HG03469 (cell line): ENCODE measurements around the gene INPP4B.

Experiments used
- ATAC-seq: cut with Tn5 transposase; IDR thresholded peaks from one replicate; pipeline ENCODE4 v1.9.1; 2021; ENCODE audit warnings: mild to moderate bottlenecking, moderate library complexity, moderate number of reproducible peaks; ENCODE audit not compliant: unreplicated experiment

Gene INPP4B

DNA sequence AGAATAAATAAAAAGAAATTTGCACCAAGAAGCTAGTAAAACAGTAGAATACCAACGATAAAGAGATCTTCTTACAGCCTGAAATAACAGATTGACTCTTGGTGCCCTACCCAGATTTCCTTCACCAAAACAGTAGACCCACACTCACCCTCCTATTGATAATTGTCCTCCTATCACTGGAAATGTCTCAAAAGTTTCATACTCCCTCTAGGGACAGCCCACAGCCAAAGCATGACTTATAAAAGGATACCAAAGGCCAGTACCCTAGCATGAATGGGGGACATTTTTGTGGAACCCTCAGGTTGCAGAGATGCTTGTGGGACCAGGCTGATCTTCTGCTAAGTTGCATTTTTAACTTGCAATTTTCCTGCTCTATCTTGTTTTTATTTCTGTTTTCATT, 104.1 kb downstream of the INPP4B start:
- no peak for ATAC-seq

DNA sequence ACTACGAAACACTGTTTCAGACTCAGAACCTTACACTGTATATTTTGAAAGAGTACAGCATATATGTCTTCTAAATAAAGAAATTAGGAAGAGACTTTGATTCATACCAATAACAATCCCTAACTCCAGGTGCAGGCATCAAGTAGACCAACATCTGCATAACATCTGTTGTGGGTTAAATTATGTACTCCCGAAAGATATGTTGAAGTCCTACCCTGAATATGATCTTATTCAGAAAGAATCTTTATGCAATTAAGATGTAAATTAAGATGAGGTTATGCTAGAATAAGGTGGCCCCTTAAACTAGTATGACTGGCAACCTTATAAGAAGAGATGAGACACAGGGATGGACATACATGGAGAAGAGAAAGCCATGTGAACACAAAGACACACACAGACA, 117.9 kb downstream of the INPP4B start:
- ATAC-seq = no peak

DNA sequence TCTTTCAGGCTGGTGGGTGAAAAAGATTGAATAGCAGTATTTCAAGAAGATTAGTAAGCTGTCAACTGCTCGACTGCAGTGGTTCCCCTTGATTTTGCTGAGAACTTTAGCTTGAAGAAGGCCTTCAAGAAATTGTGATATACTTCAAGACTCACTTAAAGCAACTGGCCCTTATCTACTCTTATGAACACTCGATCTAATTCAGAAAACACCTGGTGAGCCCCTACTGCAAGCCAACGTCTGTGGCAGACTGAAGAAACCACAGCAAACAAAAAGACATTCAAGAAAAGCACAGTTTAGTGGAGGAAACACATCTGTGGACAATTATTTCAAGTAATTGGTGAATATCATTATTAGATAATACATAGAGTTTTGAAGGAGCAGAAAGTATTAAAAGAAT, 119.0 kb downstream of the INPP4B start:
- no peak for ATAC-seq

DNA sequence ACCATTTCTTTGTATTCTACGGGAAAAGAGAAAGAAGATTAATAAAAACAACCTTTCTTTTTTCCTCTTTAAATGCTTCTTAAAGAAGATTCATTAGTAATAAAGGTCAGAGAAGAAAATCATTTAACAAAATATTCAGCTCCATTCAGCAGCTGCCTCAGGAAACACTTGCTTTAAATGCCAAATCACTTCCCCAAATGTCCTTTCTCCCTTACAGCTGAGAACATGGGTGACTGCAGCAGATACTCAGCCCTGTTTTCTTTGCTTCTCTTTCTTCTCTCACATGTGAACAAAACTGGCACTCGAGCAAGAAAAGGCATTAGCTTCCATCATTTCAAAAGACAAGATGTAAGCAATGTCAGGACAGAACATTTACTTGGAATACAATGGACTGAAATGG, 120.2 kb downstream of the INPP4B start:
- ATAC-seq = no peak

DNA sequence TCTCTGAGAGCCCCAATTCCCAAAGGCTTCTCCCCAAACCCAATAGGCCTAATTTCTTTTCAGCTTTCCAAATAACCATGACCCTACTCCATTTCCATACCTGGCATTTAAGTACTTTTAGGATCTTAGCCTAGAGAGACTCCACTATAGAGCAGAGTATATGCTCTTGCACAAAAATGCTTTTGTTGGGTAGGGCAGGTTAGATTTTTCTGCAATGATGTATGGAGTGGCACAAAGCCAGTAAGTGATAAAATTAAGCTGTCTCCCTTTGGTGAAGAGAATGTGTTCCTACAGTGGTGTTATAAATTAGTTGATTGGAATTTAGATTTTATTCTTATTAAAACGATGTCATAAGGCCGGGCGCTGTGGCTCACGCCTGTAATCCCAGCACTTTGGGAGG, 124.9 kb downstream of the INPP4B start:
- ATAC-seq = no peak

DNA sequence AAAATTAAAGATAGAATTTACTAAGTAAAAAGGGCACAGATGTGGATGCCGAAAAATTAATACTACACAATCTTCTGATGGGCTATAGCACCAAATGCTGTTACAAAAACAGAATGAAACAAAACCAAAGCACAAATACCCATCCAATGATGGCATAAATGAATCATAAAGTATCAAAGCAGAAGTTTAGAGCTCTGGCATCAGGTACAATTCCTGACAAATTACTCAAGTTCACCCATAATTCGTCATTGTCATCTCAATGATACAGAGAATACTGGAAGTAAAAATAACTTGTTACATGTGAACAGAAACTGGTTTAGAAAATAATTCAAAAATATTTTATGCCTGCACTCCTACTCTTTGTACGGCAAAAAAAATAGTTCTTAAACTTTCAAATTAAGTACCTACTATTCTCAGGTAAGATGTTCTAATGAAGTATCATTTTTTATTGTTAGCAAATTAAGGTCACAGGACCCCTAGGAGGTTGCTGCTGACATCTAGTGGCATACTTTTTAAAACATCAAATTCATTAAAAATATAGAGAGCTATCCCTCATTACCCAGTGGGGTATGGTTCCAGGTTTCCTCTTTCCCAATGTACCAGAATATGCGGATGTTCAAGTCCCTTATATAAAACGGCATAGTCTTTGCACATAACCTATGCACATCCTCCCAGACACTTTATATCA, 126.1 kb downstream of the INPP4B start:
- ATAC-seq = no peak

DNA sequence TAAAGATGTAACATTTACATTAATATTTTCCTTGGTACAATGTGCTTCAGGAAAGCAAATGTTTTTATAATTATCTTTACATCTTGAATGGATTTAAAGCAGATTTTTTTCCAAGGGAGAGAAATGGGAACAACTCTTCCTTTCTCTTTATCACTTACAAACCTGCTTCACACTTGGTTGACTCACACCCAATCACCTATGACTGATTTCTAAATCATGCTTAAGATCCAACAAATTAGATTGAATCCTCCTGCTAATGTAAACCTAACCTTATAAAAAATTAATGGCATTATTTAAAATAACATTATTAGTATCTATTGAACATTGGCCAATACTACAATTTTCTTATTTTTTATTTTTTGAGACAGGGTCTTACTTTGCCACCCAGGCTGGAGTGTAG, 127.1 kb downstream of the INPP4B start:
- ATAC-seq = no peak

DNA sequence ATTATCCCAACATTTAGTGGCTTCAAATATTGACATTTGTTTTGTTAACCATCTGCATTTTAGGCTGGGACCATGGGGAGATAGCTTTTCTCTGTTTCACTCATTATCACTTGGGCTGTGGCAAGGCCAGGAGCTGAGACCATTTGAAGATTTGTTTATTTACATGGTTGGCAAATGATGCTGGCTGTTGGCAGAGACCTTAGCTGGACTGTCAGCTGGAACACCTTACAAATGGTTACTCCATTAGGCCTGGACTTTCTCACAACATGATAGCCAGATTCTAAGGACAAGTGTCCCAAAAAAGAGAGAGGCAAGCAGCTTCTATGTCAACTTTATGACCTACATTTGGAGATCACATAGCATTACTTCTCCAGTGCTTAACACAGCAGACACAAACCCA, 130.4 kb downstream of the INPP4B start:
- no peak for ATAC-seq

DNA sequence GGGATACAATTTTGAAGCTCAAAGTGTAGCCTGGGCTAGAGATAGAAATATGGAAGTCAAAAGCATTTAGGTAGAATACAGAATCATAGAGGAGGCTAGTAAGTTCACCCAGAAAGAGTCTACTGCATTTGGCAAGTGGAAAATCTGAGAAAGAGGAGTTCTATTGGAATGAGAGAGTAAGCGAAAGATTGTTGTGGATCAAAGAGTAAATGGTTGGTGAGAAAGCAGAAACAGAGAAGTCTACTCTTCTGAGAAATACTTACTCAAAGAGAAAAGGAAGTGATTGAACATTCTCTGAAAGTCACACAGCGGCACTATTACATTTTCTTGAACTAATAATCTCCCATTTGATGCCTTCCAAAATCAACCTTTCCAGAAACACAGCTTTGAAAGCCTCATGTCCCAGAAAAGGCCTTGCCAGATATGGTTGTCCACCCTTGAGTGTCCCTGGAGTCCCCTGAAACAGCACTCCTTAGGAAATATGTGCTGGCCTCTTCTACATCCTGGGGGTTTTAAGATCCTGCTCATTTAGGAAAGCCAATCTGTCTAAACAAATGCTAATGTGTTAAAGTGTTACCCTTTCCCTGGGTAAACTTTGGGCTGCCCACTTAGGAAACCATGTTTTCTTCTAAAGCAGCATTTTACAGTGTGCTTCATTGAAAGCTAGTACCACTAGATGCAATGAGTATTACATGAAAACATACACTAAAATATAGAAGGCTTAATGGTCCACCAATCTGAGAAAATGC, 132.6 kb downstream of the INPP4B start:
- no peak for ATAC-seq

DNA sequence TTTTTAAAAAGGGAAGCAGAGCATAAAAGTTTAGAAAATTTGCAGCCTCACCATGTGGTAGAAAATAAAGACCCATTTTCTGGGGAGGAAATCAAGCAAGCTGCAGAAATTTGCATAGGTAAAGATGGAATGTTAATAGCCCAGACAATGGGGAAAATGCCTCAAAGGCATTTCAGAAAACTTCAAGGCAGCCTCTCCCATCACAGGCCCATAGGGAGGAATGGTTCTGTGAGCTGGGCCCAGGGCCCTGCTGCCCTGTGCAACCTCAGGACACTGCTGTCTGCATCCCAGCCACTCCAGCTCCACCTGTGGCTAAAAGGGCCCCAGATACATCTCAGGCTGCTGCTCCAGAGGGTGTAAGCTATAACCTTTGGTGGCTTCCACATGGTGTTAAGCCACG, 137.9 kb downstream of the INPP4B start:
- ATAC-seq = no peak

DNA sequence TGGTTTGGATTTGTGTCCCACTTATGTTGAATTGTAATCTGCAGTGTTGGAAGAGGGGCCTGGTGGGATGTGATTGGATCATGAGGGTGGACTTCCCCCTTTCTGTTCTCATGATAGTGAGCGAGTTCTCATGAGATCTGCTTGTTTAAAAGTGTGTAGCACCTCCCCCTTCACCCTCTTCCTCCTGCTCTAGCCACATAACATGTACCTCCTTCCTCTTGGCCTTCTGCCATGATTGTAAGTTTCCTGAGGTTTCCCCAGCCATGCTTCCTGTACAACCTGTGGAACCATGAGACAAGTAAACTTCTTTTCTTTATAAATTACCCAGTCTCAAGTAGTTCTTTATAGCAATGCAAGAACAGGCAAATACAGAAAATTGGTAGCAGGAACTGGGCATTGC, 138.7 kb downstream of the INPP4B start:
- ATAC-seq = no peak

DNA sequence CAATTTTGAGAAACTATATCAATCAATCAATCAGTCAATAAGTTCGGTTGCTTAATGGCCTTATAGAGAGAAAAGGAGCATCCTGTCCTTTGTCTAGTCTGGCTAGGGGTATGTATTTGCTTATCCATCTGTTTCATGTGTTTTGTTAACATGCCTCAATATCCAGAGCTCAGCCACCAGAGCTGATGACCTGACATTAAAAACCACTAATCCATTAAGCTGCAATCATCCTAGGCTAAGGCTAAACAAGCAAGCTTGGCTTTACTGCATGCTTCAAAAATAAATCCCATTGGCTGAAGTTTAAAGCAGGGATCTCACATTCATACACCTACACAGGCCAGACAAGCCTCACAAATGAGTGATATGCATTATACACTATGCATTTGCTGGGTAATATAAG, 139.7 kb downstream of the INPP4B start:
- no peak for ATAC-seq

DNA sequence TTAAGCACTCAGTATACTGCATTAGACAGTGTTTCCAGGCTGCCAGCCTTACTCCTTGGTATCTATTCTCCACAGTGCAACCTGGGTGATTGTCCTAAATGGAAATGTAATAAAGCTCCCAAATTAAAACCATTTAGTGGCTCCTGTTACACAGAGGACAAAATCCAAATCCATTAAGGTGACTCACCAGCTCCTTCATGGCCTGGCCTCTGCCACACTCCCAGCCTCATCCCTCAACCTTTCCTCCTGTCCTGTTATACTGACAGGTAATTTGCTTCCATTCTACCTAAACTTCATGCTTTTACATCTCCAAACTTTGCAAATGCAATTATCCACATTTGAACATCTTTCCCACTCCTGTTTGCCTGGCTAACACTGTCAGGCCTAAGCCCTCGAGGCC, 140.3 kb downstream of the INPP4B start:
- no peak for ATAC-seq

DNA sequence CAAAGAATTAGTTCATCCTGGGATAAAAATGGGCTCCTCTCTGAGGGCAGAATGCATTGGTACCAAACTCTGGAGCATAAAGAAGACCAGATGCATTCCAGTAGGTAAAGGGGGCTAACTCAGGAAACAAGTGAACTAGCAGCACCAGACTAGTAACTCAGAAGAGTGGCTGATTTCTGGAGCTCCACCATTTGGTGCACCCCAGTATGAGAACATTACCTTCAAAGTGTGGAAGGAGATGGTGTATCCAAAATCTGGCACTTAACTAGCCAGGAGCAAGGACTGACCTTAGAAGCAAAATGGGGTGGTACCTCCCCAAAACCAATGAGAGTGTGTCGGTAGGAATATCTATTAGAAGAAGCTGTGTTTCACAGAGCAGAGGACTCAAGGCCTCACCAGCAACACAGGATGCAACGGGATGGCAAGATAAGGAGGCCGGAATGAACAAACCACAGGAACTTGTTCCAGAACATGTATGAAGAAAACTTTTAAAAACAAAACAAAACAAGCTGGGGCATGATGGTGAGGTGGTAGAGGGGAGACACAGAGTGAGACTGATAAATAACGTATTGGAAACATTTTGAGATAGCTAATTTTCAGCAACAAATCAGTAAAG, 142.3 kb downstream of the INPP4B start:
- no peak for ATAC-seq

DNA sequence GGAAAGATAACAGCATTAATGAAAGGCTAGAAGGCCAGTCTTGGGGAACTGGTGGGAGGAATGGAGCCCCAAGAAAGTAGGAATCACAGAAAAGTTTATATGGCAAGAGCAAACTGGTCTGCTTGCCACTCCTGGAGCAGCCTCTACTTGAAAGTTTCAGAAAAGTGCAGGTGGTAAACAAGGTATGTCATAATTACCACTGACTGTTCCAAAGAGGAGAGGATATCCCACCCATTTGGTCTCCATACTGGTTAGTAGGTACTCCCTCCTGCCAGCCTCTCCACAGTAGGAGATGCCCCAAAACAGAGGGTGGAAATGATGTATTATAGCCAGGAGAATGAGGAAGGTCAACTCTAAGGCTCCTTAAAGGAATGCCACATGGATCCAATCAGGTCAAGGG, 145.1 kb downstream of the INPP4B start:
- no peak for ATAC-seq

DNA sequence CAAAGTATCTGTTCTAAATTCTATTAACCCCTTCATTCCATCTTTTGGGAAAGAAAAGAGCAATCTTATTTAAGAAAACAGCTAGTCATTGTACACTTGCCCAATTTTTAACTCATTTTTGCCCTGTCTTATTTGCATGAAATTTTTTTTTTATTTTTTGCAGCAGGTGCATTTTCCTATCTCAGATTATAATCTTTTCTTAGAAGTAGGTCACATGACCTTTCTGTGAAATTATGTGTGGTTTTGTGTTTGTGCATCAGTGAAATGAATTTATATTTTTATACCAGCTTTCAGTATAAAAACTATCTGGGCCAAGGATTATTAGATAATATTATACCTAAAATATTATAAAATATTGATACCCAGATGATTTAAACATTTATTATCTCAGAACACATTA, 145.6 kb downstream of the INPP4B start:
- no peak for ATAC-seq

DNA sequence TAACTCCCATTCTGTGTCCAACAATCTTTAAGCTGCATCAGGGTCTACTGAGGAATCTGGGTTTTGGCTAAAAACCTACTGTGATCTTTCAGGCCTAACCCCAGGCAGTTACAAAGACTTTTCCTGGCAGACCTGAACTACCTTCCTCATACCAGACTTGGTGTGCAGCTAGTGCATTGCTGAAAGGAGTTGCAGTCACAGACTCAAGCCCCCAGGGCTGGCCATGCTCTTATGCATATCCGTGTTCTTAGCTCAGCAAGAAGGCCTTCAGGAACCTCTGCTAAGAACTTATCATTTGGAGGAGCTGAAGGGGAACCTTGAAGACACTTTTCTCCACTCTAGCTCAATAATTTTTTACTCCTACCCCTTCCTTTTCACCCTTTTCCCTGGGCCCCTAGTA, 147.5 kb downstream of the INPP4B start:
- ATAC-seq = no peak

DNA sequence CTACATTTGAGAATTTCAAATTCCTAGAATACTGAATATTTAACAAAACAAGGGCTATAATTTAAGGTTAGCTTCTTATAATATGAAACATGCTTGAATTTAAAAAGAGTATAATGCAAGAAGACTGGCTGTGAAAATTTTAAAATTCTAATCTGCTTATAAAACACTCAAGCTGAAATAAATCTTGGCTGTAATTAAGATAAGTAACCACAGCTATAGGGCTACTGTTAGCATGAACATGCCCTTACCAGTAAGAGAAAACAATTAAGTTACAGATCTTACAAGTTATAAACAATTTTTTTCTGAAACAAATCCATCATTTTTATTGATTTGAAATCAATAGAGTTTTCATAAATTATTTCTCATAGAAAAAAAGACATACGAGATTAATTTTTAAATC, 148.2 kb downstream of the INPP4B start:
- no peak for ATAC-seq

DNA sequence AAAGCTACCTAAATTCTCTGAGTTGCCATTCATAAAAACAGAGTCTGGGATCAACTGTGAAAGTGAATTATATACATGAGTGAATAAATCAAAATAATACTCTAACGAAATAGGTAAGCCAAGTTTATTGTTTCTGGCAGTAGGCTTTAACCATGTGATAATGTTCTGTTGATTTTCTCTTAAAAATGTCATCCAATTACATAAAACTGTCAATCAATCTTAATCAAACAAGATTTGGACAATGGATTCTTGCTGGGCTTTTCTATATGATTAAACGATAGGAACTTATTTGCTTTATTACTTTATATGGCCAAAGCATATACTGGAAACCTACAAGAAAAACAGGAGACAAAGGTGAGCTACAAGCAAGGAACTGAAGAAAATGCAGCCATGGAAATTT, 148.8 kb downstream of the INPP4B start:
- no peak for ATAC-seq

DNA sequence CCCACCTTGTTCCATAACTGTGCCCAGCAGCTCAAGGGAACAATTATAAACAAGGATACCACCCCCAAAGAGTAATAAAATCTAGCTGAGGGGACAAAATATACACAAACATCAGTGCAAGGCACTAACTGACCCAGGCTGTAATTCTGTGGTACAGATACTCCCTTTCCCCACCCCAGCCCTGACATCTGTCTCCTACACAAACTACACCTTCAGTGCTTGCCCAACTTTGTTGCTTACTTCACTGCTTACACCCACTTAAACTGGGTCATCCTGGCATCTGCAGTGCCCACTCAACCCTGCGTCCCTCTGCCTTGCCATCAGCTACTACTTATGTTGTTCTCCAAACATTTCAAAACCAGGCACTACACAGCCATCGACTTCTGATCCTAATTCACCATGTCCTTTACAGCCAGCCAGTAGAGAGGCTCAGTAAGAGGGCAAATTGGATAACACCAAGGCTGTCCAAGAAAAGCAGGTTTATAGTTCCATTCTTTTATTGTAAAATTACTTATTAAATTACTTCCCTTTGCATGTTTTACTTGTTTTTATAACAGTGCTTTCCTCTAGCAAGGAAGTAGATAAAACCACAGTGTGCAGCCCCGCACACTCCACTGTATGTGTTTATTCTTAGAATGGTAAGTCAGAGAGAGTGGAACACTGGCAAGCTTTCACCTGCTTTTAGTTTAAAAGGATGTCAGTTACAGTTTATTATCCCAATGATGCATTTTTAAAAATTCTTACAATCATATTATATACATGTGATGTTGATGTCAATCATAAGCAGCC, 149.6 kb downstream of the INPP4B start:
- no peak for ATAC-seq

DNA sequence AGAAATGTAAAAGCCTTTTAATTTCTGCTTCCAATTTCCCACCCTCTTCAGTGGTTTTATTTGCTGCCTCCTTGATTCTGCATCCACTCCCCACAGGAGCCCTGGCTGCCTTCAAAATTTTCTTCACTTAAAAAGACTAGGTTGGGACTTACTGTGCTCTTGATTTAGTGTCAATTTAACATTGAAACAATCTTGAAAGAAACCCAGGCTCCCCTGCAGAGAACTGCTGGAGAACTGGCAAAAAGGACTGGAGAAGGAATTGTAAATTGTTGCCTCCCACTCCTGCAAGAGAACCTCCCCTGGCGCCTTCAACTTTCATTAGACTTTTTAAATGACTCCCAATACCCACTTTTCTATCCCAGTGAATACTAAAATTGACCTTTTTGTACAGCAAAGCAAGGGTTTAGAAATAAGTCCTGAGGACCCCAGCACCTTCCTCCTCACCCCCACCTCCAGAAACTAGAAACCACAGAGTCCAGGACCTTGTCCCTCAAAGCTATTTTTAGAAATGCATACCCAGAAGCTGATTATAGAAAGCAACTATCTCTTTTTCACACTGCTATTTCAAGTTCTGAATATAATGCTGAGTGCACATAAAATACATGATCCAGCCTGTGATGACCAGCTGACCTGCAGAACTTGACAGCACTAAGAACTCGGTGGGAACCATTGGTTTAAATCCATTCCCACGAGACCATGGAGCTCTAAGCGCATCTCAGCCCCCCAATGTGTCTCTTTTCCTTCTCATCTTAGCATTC, 155.5 kb downstream of the INPP4B start:
- no peak for ATAC-seq
